NCI-H2107 treated with DMSO at 0.1 percent for 48 hours (cell line): Measurements from ENCODE around the gene ZNF512.
"Not testable (repeated sequence)": the region's sequence is repeated elsewhere in the genome, so short reads cannot be mapped to it uniquely, and the experiment has no call there.

ENCODE experiments used
- DNase-seq: peaks from one replicate; lab custom pipeline; 2025; ENCODE audit not compliant: unreplicated experiment; lab: John Stamatoyannopoulos, UW

The ZNF512 gene

DNA sequence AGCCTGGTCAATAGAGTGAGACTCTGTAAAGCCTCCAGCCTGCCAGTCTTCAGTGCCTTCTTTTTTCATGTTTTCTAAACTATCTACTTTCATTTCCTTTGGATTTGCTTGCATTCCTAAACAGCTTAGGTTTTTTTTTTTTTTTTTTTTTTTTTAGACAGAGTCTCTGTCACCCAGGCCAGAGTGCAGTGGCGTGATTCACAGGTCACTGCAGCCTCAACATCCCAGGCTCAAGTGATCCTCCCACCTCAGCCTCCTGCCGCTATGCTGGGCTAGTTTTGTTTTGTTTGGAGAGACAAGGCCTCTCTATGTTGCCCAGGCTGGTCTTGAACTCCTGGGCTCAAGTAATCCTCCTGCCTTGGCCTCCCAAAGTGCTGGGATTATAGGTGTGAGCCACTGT is 47.4 kb downstream of the ZNF512 start:
- DNase-seq = not testable (repeated sequence)

GRCh38 chr2:27634291-27634690 is 51.4 kb downstream of the ZNF512 start:
- no peak for DNase-seq

- DNase-seq = no peak
Measured at GRCh38 chr2:27636766-27637165, 53.9 kb downstream of the ZNF512 start.

GRCh38 chr2:27638037-27638637 is 55.3 kb downstream of the ZNF512 start:
- DNase-seq = no peak

GRCh38 chr2:27638709-27639108 is 55.9 kb downstream of the ZNF512 start:
- no peak for DNase-seq

GRCh38 chr2:27640722-27641245 is 57.9 kb downstream of the ZNF512 start:
- DNase-seq = no peak

GRCh38 chr2:27645197-27645596 is 62.4 kb downstream of the ZNF512 start:
- DNase-seq = no peak

- no peak for DNase-seq
Measured at GRCh38 chr2:27647289-27647688, 64.4 kb downstream of the ZNF512 start.

- no peak for DNase-seq
Measured at GRCh38 chr2:27647737-27648136, 64.9 kb downstream of the ZNF512 start.

GRCh38 chr2:27651056-27651455 is 68.2 kb downstream of the ZNF512 start:
- no peak for DNase-seq

DNA sequence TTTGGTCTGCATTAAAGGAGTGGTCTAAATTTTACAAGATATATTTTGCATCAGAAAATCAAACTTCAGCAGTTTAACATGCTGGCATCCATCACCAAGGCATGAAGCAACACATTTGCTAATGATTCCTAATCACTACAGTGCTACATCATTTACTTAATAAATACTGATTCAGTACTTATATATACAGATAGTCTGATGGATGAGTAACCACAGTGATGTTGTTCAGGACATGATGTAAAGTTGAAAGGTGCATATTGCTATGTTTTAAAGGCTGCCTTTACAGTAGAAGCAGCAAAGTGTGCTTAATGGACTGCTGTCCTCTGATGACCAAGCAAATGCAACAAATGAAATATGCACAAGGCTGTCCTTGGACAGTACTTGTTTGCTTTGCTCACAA is 69.5 kb downstream of the ZNF512 start:
- no peak for DNase-seq

- no peak for DNase-seq
Measured at GRCh38 chr2:27652790-27653189, 69.9 kb downstream of the ZNF512 start.

DNA sequence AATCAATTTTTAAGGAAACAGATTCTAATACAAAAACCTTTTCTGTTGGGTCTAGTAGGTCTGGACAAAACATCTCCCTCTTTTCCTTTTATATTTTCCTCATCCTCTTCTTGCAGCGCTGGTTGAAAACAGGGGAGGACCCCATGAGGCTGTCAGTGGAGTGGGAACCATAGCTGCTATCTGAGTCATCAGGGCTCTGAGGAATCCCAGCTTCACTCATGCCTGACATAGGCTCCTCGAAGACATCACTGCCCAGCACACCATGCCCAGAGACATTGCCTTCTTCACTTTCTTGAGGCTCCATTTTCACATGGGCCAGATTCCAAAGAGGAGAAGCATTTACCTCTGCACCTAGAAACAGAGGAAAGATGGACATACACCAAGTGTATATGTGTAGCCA is 70.6 kb downstream of the ZNF512 start:
- DNase-seq = no peak

GRCh38 chr2:27655155-27655951 is 72.5 kb downstream of the ZNF512 start:
- no peak for DNase-seq

- DNase-seq = no peak
Measured at GRCh38 chr2:27661371-27661770, 78.5 kb downstream of the ZNF512 start.

- DNase-seq = peak; percentile 76
Measured at GRCh38 chr2:27663285-27664153, 80.7 kb downstream of the ZNF512 start, which contains the start of the genes SLC4A1AP and SUPT7L. Gene SLC4A1AP, plus strand, starts transcription at chr2:27663889. Its CDS starts 26 bp downstream, at chr2:27663915. Gene SUPT7L, minus strand, starts transcription at chr2:27663614. Its CDS starts 1,422 bp downstream, at chr2:27662192.

DNA sequence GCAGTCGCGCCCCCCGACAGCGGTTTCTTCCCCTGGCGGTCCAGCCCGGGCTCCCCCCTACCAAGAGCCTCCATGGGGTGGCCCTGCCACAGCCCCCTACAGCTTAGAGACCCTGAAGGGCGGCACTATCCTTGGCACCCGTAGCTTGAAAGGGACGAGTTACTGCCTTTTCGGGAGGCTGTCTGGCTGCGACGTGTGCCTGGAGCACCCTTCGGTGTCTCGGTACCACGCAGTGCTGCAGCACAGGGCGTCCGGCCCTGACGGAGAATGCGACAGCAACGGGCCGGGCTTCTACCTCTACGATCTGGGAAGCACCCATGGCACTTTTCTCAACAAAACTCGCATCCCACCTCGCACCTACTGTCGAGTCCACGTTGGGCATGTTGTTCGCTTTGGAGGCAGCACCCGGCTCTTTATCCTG is 81.3 kb downstream of the ZNF512 start:
- no peak for DNase-seq

GRCh38 chr2:27664622-27665363 is 82.0 kb downstream of the ZNF512 start:
- no peak for DNase-seq

DNA sequence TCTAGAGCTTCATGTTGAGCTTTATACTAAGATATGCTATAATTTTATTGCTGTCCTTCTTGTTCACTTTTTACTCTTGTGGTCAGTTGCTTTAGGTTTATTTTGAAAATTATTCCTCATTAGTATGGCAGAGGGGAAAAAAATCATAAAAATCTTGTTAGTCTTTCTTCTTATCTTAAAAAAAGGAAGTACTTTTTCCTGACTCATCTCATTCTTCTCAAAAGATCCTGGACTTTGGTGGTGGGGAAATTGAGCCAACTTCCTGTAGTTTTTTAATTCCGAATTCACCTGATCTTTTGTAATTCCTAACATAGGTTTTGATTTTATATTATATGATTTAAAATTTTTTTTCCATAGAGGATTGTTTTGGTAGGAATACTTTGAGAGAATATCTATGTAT is 84.6 kb downstream of the ZNF512 start:
- DNase-seq = no peak

DNA sequence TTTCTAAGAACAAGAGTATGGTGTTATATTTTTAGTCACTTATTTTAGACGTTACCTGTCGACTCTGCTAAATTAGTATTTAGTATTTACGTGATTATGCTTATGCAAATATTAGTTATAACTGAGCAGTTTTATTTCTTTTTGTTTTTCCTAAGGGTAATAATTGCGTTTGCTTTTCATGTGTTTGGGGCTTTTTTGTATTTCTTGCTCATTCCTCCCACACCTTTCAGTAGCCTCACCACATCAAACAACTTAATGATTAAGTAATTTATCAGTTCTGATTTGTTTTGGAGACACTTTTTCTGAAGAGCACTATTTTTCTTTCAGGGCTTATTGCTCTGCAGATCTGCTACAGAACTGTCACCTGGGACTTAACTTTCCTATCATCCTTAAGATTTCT is 88.4 kb downstream of the ZNF512 start:
- no peak for DNase-seq
